Heart right ventricle (tissue), 16 donors: ENCODE data around the gene CNNM2. TPM values are rescaled to one million over a fixed set of nuclear protein-coding genes. Genes with fewer than 3 reads are reported as not detected.

ENCODE experiments used
- ATAC-seq, 8 donors: fragments of 200-7000 bp; cut with Tn5 transposase; one replicate each; pipeline ENCODE4 v1.9.1; 2020; ENCODE audit warnings: mild to moderate bottlenecking in 8 of 8, moderate library complexity in 8 of 8, moderate number of reproducible peaks in 1 of 8
- DNase-seq, 2 donors: peaks; one replicate each; pipeline ENCODE4 v3.0.0-alpha.2; 2020
- H3K27ac ChIP-seq, 10 donors: fragments of 200-600 bp; sonication (generic) in 2 of 10; one replicate each; pipeline versions ENCODE4 v1.5.0 to v1.8.0; 2020 to 2022; ENCODE audit warnings: mild to moderate bottlenecking in 3 of 10
- H3K27me3 ChIP-seq, 7 donors: fragments of 200-600 bp; one replicate each; pipeline ENCODE4 v1.8.0; 2021 to 2022; ENCODE audit warnings: mild to moderate bottlenecking in 2 of 7
- H3K36me3 ChIP-seq, 9 donors: fragments of 200-600 bp; sonication (generic) in 1 of 9; one replicate each; pipeline versions ENCODE4 v1.5.0 to v1.8.0; 2020 to 2022; ENCODE audit warnings: mild to moderate bottlenecking in 2 of 9
- H3K4me1 ChIP-seq, 9 donors: fragments of 200-600 bp; sonication (generic) in 1 of 9; one replicate each; pipeline versions ENCODE4 v1.5.0 to v1.8.0; 2020 to 2022; ENCODE audit warnings: mild to moderate bottlenecking in 4 of 9
- H3K4me3 ChIP-seq, 10 donors: fragments of 200-600 bp; sonication (generic) in 2 of 10; one replicate each; pipeline versions ENCODE4 v1.5.0 to v1.8.0; 2020 to 2022; ENCODE audit warnings: mild to moderate bottlenecking in 7 of 10, moderate library complexity in 2 of 10
- H3K9me3 ChIP-seq, 11 donors: fragments of 200-600 bp in 10 of 11; sonication (generic) in 2 of 11; one replicate each; pipeline versions ENCODE4 v1.5.0 to v1.8.0; 2013 to 2022; ENCODE audit warnings: mild to moderate bottlenecking in 2 of 11, control low read depth in 1 of 11, moderate library complexity in 1 of 11
- WGBS, 2 donors: extraction: QIAGEN DNeasy Blood & Tissue Kit; methylation state at CpG; one replicate each; pipeline ENCODE4 v1.1.7; 2013; ENCODE audit warnings: inconsistent platforms in 1 of 2; 5-methylcytosine and 5-hydroxymethylcytosine counted together
- intact Hi-C, 10 donors: fragments of 100-400 bp; cut with DNase I; formaldehyde crosslinking; loops; one replicate each; pipeline versions ENCODE4 v1.11.1 to v1.14.2; 2022
- polyA plus RNA-seq, 2 donors: library from polyadenylated mRNA; stranded (reverse); fragments of 200-250 nt; gene quantifications; one replicate each; pipeline ENCODE4 v1.2.3, GENCODE V29; 2013
- total RNA-seq, 10 donors: library from RNA; stranded (reverse); fragmentation: NEBNext Ultra II Directional in 3 of 10; extraction: Animal tissue kit (Norgen Biotek cat#: 25700) in 3 of 10; gene quantifications; one replicate each; pipeline versions ENCODE4 v1.2.1 to v1.2.4, GENCODE V29; 2021 to 2023
- TF ChIP-seq, protein P1 (sequence below), 9 donors: fragments of 200-600 bp; sonication (generic) in 2 of 9; IDR thresholded peaks; one replicate each; pipeline versions ENCODE4 v1.5.0 to v1.8.0; 2021 to 2022; ENCODE audit warnings: antibody characterized with exemption in 9 of 9, mild to moderate bottlenecking in 5 of 9, moderate library complexity in 1 of 9
- donor health status: Arrhythmogenic right ventricular cardiomyopathy.
- donor health status: ischemic (EF 13 %, LVEDD 7.1; RV severe dilation, severe dysfunction).
- donor health status: healthy with polysubstance abuse.
- donor health status: DM: no; HTN: yes; CAD: no.
- donor health status: DM: no; HTN: no; CAD: no.
- donor health status: ischemic (EF 25% LVEDD 6.9; RV normal size, moderate dysfunction).
- donor health status: ischemic (EF 25% LVEDD 5.7; RV mildly dilated, moderate dysfunction).
- donor health status: healthy.
- donor health status: DM: yes; HTN: yes; CAD: no.
- donor health status: Ischemic cardiomyopathy.
- donor health status: ischemic (EF 35%, LVEDD 5.7; RV mildly dilated, moderate dysfunction).
- donor health status: nonischemic (EF 11% LVEDD 7.7; RV severe dilation, severe dysfunction).
- donor health status: DM: yes; HTN: yes; CAD: no.
- donor health status: PGD.
- donor health status: ischemic (EF 29% LVEDD 5.4; RV normal size, mild dysfunction).
- donor health status: nonischemic (EF 23%, LVEDD 6.1; RV moderate dilation, normal function).

The CNNM2 gene
- total and polyA plus RNA-seq, 12 donors: 1.3 to 5.3 (median 3.9) TPM

- ATAC-seq (no peak), DNase-seq (no peak)
- no peak overlapping the region for H3K4me3 ChIP-seq
- TF ChIP-seq, protein P1, sequence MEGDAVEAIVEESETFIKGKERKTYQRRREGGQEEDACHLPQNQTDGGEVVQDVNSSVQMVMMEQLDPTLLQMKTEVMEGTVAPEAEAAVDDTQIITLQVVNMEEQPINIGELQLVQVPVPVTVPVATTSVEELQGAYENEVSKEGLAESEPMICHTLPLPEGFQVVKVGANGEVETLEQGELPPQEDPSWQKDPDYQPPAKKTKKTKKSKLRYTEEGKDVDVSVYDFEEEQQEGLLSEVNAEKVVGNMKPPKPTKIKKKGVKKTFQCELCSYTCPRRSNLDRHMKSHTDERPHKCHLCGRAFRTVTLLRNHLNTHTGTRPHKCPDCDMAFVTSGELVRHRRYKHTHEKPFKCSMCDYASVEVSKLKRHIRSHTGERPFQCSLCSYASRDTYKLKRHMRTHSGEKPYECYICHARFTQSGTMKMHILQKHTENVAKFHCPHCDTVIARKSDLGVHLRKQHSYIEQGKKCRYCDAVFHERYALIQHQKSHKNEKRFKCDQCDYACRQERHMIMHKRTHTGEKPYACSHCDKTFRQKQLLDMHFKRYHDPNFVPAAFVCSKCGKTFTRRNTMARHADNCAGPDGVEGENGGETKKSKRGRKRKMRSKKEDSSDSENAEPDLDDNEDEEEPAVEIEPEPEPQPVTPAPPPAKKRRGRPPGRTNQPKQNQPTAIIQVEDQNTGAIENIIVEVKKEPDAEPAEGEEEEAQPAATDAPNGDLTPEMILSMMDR (IDR thresholded peaks at IDR 0.05): no peak
- H3K27ac ChIP-seq: no peak overlapping the region
- no peaks in the 10 kb centered on the region for H3K27me3 ChIP-seq
- intact Hi-C loops: loop anchor here (2.0 to 10.0 kb wide), 8 partner anchors 151 to 343 kb away; partner anchors contain the start of genes CNNM2 (in 5 of the 10) and CYP17A1 (in 5 of the 10)
- H3K4me1 ChIP-seq: peaks cover 0 to 19% (median 3%) of the 10 kb centered on the region in 9 donors
- H3K36me3 ChIP-seq: peaks cover 0 to 30% (median 0%) of the 10 kb centered on the region in 9 donors
- no peaks in the 10 kb centered on the region for H3K9me3 ChIP-seq
- 89 to 90% methylated on average over 6 of the region's 6 CpGs for WGBS, 2 donors
These were observed 149.9 kb downstream of the CNNM2 start for GRCh38 chr10:103067956-103068355.

- TF ChIP-seq, protein P1 (IDR thresholded peaks at IDR 0.05): peak; percentile 38 to 76 (median 67)
- Histone ChIP-seq H3K27ac (no peak overlapping the region), H3K27me3 (no peaks in the 10 kb centered on the region), H3K4me3 (no peak overlapping the region), H3K4me1 (peaks cover 0 to 19% (median 3%) of the 10 kb centered on the region in 9 donors), H3K9me3 (no peaks in the 10 kb centered on the region), H3K36me3 (peaks cover 0 to 32% (median 0%) of the 10 kb centered on the region in 9 donors)
- intact Hi-C loops: loop anchor here (1.0 to 10.0 kb wide), 10 partner anchors 152 to 345 kb away; partner anchors contain the start of genes CYP17A1 (in 9 of the 10), CNNM2 (in 5 of the 10) and RPEL1 (in 1 of the 10)
- DNase-seq (peak; percentile 48 to 49), ATAC-seq (peak; percentile 58 to 84 (median 80))
- 45 to 48% methylated on average over 16 of the region's 16 CpGs for WGBS, 2 donors
These were observed 151.6 kb downstream of the CNNM2 start for GRCh38 chr10:103069453-103070331.

DNA sequence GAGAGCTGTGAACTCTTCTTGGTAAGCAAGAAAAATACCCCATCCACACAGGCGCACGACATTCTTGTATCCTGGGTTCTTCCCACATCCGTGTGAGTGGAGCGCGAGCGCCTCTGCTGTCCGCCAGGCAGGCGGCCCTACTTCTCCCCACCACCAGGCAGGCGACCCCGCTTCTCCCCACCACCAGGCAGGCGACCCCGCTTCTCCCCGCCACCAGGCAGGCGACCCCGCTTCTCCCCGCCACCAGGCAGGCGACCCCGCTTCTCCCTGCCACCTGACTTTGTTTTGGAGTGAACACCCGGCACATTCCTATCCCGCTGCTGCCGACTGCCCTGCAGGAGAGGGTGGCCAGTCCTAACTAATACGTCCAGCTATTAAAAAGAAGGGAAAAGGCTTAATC lies 154.2 kb downstream of the CNNM2 start:
- H3K9me3 ChIP-seq: no peaks in the 10 kb centered on the region
- TF ChIP-seq, protein P1 (IDR thresholded peaks at IDR 0.05): no peak
- no peak overlapping the region for H3K27ac ChIP-seq
- peaks cover 0 to 19% (median 3%) of the 10 kb centered on the region in 9 donors for H3K4me1 ChIP-seq
- intact Hi-C loops: loop anchor here in 5 of 10 donors (5.0 to 10.0 kb wide), 4 partner anchors 173 to 347 kb away; partner anchors contain the start of genes CYP17A1 (in 4 of the 5) and RPEL1 (in 1 of the 5)
- no peaks in the 10 kb centered on the region for H3K27me3 ChIP-seq
- DNase-seq: no peak
- H3K36me3 ChIP-seq: peaks cover 0 to 56% (median 13%) of the 10 kb centered on the region in 9 donors
- H3K4me3 ChIP-seq: no peak overlapping the region
- no peak for ATAC-seq
- 95% methylated on average over 22 of the region's 22 CpGs for whole genome bisulfite sequencing, 2 donors

DNA sequence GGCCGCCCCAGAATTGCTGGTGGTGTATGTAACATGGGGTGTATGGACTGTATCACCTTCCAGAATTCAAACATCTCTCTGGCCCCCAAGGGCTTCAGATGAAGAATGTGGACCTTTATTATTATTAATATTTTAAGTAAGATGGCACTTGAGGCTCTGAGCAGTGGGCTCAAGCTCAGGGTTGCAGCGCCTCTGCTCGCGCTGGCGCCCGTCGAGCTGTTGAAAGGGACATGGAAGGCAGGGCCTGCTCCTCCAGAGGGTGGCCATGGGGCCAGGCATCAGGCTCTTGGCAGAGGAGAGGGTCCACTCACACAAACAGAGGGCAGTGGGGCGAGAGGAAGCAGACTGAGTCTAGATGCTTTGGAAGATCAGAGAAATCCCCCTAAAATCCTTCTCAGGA lies 154.8 kb downstream of the CNNM2 start:
- DNase-seq (no peak), ATAC-seq (no peak)
- no peaks in the 10 kb centered on the region for H3K27me3 ChIP-seq
- TF ChIP-seq, protein P1 (IDR thresholded peaks at IDR 0.05): no peak
- H3K9me3 ChIP-seq: no peaks in the 10 kb centered on the region
- peaks cover 0 to 19% (median 3%) of the 10 kb centered on the region in 9 donors for H3K4me1 ChIP-seq
- H3K36me3 ChIP-seq: peaks cover 0 to 60% (median 17%) of the 10 kb centered on the region in 9 donors
- intact Hi-C loops: loop anchor here in 5 of 10 donors (5.0 to 10.0 kb wide), 4 partner anchors 172 to 348 kb away; partner anchors contain the start of genes CYP17A1 (in 4 of the 5) and RPEL1 (in 1 of the 5)
- no peak overlapping the region for H3K27ac ChIP-seq
- no peak overlapping the region for H3K4me3 ChIP-seq
- WGBS, 2 donors: 97 to 98% methylated on average over 8 of the region's 8 CpGs
